Measurements from ENCODE around the gene AGAP1. TPM values are rescaled to one million over a fixed set of nuclear protein-coding genes. Genes with fewer than 3 reads are reported as not detected.
A peak's percentile ranks its signal among the peaks of the same experiment; 100 is the strongest.

AGAP1 gene
- polyA plus RNA-seq, 2 of the 4 experiments (the other 2 are of a cell fraction) = 20.2 to 21.9 TPM

GRCh38 chr2:235594041-235594440 lies 100.2 kb downstream of the AGAP1 start:
- TF ChIP-seq RAD21 (conservative IDR thresholded peaks at IDR 0.05 in 1 of 2, IDR thresholded peaks at IDR 0.05 in 1 of 2) (peak; percentile 84 to 88), SMC3 (IDR thresholded peaks at IDR 0.05) (peak; percentile 78), E2F6 (IDR thresholded peaks at IDR 0.05; ENCODE audit: borderline replicate concordance, low read depth) (no peak), BHLHE40 (IDR thresholded peaks at IDR 0.05; ENCODE audit: low read depth, low read length) (no peak), CHD4 (IDR thresholded peaks at IDR 0.05; ENCODE audit: borderline replicate concordance) (no peak), BCL3 (IDR thresholded peaks at IDR 0.05) (no peak), CTCF (IDR thresholded peaks at IDR 0.05) (peak; percentile 88), HES2 (IDR thresholded peaks at IDR 0.05) (no peak), USF2 (IDR thresholded peaks at IDR 0.05) (no peak), NPAS2 (CRISPR knock-in tag; IDR thresholded peaks at IDR 0.05; ENCODE audit: borderline replicate concordance) (no peak)
- peak; percentile 83 to 85 for ATAC-seq
- Histone ChIP-seq H3K4me2 (no peak overlapping the region), H3K4me3 (no peak overlapping the region), H3K9me3 (no peaks in the 10 kb centered on the region), H3K4me1 (peaks cover 14% of the 10 kb centered on the region), H3K27ac (peak overlapping the region in 1 of 2 experiments; percentile 47; a peak in 2 of 6 replicates)
- ChIA-PET POLR2A (no interaction called here), CTCF (interaction anchor here (0.6 to 9.6 kb wide), 56 partner anchors 8 to 1439 kb away, joined by 3 to 205 read pairs (median 4); no protein-coding TSS in a partner anchor)
- under 1% methylated on average over 3 of the region's 3 CpGs for WGBS (ENCODE audit: missing lambda C conversion rate)
- peak; percentile 35 to 84 for DNase-seq (ENCODE audit: low read depth in 1 of 2, low spot score in 1 of 2)
- FAIRE-seq = peak; percentile 54

- WGBS (ENCODE audit: missing lambda C conversion rate) = 69% methylated on average over 8 of the region's 8 CpGs
- CTCF ChIA-PET = interaction anchor here (0.5 to 9.6 kb wide), 54 partner anchors 9 to 1125 kb away, joined by 3 to 205 read pairs (median 5); no protein-coding TSS in a partner anchor
- TF ChIP-seq HES2 (IDR thresholded peaks at IDR 0.05) (no peak), FOSB (CRISPR knock-in tag; IDR thresholded peaks at IDR 0.05) (no peak), GATA3 (IDR thresholded peaks at IDR 0.05; ENCODE audit: borderline replicate concordance) (no peak), EHF (CRISPR knock-in tag; IDR thresholded peaks at IDR 0.05) (no peak), NPAS2 (CRISPR knock-in tag; IDR thresholded peaks at IDR 0.05; ENCODE audit: borderline replicate concordance) (no peak), FOSL2 (IDR thresholded peaks at IDR 0.05) (no peak), FOSL2 (CRISPR knock-in tag; IDR thresholded peaks at IDR 0.05) (no peak), E2F6 (IDR thresholded peaks at IDR 0.05; ENCODE audit: borderline replicate concordance, low read depth) (no peak), ATOH8 (CRISPR knock-in tag; IDR thresholded peaks at IDR 0.05; ENCODE audit: low read depth) (no peak), MAFK (IDR thresholded peaks at IDR 0.05; ENCODE audit: partially characterized antibody) (no peak), HOXA7 (CRISPR knock-in tag; IDR thresholded peaks at IDR 0.05) (no peak), HDAC2 (IDR thresholded peaks at IDR 0.05) (no peak)
- FAIRE-seq = no peak
- Histone ChIP-seq H3K27ac (peak overlapping the region in 1 of 2 experiments; percentile 18; a peak in 1 of 6 replicates), H3K9me3 (no peaks in the 10 kb centered on the region), H3K4me2 (no peak overlapping the region), H3K4me1 (peaks cover 15% of the 10 kb centered on the region), H3K4me3 (no peak overlapping the region)
- POLR2A ChIA-PET = no interaction called here
- ATAC-seq = no peak
- DNase-seq (ENCODE audit: low read depth in 1 of 2, low spot score in 1 of 2) = no peak
Observed at GRCh38 chr2:235594964-235595363, 101.1 kb downstream of the AGAP1 start.

All from A549 (cell line).